GM19372 (cell line): ENCODE data around the gene CARS2.
"Not testable (repeated sequence)": the region's sequence is repeated elsewhere in the genome, so short reads cannot be mapped to it uniquely, and the experiment has no call there.

Experiments used
- ATAC-seq: cut with Tn5 transposase; IDR thresholded peaks from one replicate; pipeline ENCODE4 v1.9.1; 2021; ENCODE audit warnings: mild to moderate bottlenecking, low read depth, moderate library complexity; ENCODE audit not compliant: unreplicated experiment

CARS2 gene

DNA sequence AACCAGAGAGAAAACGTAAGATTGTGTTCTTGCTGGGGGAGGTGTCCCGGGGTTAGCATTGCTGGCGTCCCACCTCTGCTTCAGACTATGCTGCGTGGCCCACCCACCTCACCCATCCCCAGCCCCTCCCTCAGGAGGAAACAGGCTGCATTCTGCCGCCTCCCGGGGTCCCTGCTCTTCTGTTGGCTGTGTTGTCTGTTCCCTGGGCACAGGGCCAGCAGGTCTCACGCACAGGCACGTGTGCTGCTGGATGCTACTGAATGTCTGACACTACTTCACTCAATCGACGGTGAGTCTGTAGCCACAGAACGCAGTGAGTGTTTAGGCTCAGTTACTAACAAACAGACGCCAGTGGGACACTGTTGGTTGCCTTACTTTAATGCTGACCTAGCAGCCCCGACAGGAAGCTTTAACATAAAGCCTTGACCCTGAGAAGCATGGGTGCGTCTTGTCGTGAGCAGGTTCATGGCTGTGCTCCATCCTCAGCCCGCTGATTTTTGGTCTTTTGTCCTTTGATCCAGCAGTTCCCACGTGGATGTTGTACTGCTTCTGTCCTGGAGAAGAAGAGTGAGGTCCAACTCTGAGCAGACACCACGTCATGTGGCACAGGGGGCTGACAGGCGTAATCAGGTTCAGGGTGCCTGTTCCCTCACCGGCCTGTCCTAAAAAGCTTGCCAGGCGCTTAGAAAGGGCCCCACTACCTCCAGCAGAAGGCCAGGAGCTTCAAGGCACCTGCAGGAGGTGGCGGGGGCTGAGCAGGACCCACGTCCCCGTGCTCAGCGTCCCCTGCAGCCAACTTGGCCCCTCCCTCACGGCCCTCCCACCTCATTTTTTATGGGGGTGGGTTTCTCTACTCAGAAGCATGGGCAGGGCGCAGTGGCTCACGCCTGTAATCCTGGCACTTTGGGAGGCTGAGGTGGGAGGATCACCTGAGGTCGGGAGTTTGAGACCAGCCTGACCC, 64.6 kb downstream of the CARS2 start:
- no peak for ATAC-seq

- ATAC-seq = no peak
These were observed 65.3 kb downstream of the CARS2 start for GRCh38 chr13:110640591-110641029.

GRCh38 chr13:110639935-110640334, 66.0 kb downstream of the CARS2 start:
- no peak for ATAC-seq

GRCh38 chr13:110638814-110639806, 66.8 kb downstream of the CARS2 start:
- no peak for ATAC-seq

- ATAC-seq = no peak
These were observed 67.7 kb downstream of the CARS2 start for GRCh38 chr13:110638257-110638656.

GRCh38 chr13:110637747-110638146, 68.2 kb downstream of the CARS2 start:
- ATAC-seq = no peak

DNA sequence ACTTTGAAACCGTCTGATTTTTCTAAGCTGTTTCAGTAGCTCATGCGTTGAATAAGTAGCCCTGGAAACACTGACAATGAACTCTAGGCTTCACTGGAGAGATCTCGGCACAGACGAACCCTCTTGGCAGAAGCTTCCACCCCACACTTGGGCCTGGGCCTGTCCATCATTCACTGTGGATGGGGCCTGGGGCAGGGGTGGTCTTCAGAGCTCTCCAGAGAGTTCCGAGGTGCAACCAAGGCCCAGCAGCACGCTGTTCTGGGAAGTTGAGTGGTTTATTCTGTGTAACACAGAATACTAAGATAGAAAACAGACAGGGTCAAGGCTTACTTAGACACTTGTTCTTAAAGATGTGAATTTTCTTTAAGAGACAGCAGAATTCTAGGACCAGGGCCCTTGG, 68.6 kb downstream of the CARS2 start:
- no peak for ATAC-seq

DNA sequence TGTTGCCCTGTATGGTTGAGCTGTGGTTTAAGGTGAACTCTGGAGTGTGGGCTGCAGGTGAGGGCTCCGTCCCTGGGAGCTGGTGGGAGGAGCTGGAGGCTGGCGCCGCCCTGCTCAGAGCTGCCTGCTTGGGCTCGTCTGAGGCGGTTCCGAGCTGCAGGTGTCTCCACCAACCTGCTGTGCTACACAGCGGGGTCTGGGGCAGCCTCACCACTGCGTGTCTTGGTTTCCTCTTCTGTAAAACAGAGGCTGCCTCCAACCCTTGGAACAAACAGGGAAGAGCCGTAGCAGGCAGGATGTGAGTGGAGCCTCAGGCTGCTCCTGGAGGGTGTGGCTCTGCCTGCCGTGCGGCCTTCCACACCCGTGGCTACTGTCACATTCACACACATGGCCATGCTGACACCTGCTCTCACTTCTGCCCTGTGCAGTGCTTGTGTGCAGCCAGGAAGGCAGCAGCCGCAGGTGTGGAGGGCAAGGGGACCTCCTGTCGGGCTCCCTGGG, 69.2 kb downstream of the CARS2 start:
- ATAC-seq = no peak

DNA sequence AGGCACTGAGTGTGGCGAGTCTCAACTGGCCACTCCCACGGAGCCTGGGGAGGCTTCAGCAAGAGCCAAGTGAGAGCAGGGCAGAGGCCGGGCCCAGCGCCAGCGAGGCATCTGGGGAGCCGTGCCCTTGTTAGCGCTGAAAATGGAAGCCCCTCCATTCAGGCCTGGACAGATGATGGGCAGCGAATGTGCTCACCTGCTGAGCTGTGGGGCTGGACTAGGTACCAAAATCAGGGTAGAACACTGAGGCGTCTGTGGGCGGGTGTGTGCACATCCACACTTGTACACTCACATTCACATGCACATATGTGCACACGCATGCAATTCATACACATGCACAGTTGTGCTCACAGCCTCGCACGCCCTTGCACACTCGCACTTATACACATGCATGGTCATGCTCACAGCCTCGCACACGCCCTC, 69.9 kb downstream of the CARS2 start:
- no peak for ATAC-seq

GRCh38 chr13:110635405-110636002, 70.4 kb downstream of the CARS2 start:
- no peak for ATAC-seq

GRCh38 chr13:110634558-110634957, 71.4 kb downstream of the CARS2 start:
- no peak for ATAC-seq

DNA sequence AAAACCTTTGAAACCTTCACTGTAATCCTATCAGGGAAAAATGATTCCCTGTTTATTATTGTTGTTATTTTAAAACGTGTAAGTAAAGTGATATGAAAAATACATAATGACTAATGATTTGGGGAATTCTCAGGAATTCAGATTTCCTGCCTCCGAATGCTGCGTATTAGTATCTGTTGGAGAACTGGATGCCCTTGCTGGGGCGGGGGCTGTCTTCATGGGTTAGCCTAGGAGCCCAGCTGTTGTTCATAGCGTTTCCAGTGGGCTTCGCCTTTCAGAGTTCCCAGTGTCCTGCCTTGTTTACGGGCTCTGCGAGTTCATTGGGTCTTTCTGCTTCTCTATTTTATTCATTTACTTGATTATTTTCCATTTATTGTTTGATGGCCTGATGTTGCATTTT, 72.1 kb downstream of the CARS2 start:
- ATAC-seq = no peak

DNA sequence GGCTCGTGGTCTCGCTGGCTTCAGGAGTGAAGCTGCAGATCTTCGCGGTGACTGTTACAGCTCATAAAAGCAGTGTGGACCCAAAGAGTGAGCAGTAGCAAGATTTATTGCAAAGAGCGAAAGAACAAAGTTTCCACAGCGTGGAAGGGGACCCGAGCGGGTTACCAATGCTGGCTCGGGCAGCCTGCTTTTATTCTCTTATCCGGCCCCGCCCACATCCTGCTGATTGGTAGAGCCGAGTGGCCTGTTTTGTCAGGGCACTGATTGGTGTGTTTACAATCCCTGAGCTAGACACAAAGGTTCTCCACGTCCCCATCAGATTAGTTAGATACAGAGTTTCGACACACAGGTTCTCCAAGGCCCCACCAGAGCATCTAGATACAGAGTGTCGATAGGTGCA, 73.7 kb downstream of the CARS2 start:
- not testable (repeated sequence) for ATAC-seq

GRCh38 chr13:110630566-110631119, 75.3 kb downstream of the CARS2 start:
- no peak for ATAC-seq

- ATAC-seq = no peak
These were observed 76.2 kb downstream of the CARS2 start for GRCh38 chr13:110629735-110630134.

DNA sequence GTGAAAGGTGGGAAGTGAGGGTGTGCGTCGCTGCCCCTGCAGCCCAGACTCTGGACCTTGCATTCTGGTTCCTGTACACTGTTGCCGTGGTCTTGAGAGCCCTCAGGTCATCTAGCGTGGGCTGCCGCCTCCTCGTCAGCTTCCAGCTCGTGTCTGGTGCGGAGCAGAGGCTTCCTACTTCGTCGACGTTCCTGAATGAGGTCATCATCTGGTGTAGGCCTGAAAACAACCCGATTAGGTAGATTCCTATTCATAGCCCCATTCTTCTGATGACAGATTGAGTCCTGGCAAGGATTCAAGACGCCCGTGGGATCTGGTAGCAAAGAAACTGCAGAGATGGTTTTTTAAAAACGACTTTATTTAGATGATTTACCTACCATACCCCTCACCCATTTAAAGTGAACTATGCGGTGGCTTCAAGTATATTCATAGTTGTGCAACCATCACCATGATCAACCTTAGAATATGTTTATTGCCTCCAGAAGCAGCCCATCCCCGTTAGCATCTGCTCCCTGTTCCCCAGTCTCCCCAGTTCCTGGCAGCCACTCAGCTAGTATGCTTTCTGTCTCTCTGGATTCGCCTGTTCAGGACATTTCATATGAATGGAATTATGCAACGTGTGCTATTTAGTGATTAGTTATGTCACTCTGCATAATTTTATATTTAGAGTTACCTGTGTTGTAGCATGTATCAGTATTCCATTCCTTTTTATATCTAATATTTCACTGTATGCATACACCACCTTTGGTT, 76.8 kb downstream of the CARS2 start:
- no peak for ATAC-seq

GRCh38 chr13:110628477-110628793, 77.5 kb downstream of the CARS2 start:
- ATAC-seq = no peak

GRCh38 chr13:110627761-110628476, 78.0 kb downstream of the CARS2 start:
- no peak for ATAC-seq

GRCh38 chr13:110627351-110627750, 78.6 kb downstream of the CARS2 start:
- ATAC-seq = no peak
